ENCODE data around the gene GET3.
"Not testable (repeated sequence)": the region's sequence is repeated elsewhere in the genome, so short reads cannot be mapped to it uniquely, and the experiment has no call there.

Gene GET3

DNA sequence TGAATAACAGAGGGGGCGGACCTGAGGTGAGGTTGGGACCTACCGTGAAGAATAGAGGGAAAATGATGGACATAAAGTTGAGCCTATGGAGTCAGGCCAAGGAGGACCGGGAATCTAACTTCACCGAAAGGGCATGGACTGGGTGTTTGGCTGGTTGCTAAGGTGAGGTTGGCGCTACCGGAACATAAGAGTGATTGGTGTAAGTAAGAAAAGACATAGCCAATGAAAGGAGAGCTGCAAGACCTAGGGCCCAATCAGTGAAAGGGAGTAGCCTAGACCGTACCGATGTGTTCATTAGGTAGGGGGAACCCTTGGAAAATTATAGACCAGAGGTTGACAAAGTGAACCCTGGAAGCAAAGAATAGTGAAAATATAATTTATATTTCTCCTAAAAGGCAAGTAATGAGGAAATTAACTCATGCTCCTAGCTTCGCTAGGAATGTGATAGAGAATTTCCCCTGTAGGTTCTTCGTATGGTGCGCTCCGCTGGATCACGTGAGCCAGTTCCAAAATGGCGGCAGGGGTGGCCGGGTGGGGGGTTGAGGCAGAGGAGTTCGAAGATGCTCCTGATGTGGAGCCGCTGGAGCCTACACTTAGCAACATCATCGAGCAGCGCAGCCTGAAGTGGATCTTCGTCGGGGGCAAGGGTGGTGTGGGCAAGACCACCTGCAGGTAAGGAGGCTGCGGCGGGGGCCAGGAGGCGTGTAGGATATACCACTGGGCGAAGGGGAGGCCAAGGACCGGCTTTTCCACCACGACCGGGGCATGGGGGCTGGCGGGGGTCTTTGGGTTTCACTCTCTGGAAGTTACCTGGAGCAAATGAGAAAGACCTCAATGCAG lies at the start of gene GET3:
TSS of gene GET3 (plus strand) at position 503 of the 840 bp plus-strand sequence. CDS start at position 512, 9 bp downstream.
- peak; percentile 84 for DNase-seq (ENCODE audit: low spot score)

DNA sequence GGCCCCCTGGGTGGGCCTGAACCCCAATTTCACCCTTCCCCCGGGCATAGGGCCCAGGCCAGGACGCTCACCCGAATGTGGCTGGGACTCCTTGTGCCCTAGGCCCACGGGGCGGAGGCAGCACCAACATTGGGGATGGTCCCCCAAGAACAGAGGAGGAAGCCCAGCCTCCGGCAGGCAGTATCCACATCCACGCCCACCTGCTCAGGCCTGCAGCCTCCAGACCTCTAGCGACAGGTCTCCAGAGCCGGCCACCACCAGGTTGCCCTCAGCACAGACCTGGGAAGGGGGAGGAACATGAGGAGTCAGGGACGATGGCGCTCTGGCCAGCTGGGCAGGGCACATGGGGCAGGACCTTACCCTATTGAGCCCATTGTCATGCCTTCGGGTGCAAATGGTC lies 48.3 kb upstream of the GET3 start:
- DNase-seq (ENCODE audit: low spot score) = no peak

DNA sequence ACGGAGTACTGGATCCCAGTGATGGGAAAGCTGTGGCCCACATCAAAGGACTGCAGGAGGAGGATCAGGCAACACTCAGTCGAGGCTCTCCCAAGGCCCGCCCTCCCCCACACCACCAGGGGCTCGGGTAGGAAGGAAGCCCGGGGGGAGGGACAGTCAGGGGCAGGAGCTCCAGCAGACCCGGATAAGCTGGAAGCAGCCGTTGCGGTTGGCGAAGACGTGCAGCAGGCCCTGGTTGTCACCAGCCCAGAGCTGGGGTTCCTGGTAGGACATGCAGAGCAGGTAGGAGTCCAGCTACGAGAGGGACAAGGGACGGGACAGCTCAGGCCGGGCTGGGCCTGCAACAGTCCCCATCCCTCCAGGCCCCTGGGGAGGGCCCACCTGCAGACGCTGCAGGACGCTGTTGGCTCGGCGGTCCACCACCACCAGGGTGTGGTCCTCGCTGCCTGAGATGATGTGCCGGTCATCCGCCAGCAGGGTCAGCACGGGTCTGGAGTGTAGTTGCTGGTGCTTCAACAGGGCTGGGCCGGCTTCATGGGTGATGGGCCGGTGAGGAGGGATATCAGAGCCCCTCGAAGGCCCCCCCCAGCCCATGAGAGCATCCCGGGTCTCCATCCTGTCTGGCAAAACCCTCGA lies 47.6 kb upstream of the GET3 start:
- DNase-seq (ENCODE audit: low spot score) = no peak

GRCh38 chr19:12692960-12693359 lies 44.3 kb upstream of the GET3 start:
- DNase-seq (ENCODE audit: low spot score) = no peak

DNA sequence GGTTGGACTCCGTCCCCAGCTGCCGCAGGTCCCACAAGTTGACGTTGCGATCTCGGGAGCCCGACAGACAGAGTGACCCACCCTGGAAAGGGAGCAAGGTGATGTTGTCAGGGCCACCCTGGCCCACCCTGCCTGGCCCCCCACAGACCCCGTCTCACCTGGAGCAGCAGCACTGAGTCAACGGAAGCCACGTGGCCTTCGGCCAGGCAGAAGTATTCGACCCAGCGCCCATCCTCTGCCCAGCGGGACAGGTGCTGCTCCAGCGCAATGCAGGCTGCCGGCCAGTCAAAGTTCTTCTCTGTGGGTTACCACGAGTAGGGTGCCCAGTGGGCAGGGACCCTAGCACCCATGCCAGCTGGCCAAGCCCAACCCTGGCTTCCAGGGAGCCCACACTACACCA lies 42.7 kb upstream of the GET3 start:
- DNase-seq (ENCODE audit: low spot score) = no peak

DNA sequence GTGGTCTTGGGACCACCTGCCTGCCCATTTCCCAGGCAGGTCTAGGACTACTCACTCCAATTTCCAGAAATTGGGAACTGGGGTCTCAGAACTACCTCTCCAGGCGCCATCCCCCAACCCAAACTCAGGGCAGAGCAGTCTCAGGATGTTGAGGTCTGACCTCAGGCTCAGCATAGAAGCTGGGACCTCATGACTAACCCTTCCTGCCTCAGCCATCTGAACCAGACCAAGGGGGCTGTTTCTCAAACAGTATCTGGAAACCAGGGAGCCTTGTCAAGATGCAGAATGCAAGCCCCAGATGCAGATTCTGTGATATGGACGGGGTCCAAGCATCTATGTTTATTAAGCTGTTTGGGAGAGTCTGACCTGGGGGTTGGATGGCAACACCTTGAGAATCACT lies 42.2 kb upstream of the GET3 start:
- DNase-seq (ENCODE audit: low spot score) = no peak

GRCh38 chr19:12695514-12695913 lies 41.8 kb upstream of the GET3 start:
- no peak for DNase-seq (ENCODE audit: low spot score)

GRCh38 chr19:12695997-12696365 lies 41.3 kb upstream of the GET3 start:
- DNase-seq (ENCODE audit: low spot score) = no peak

- peak; percentile 94 for DNase-seq (ENCODE audit: low spot score)
Observed at GRCh38 chr19:12696366-12697335, 40.6 kb upstream of the GET3 start, which contains the start of gene FBXW9. FBXW9 (minus strand) TSS chr19:12696631; CDS start chr19:12696581, 50 bp downstream.

GRCh38 chr19:12697425-12697824 lies 39.9 kb upstream of the GET3 start:
- DNase-seq (ENCODE audit: low spot score) = not testable (repeated sequence)

DNA sequence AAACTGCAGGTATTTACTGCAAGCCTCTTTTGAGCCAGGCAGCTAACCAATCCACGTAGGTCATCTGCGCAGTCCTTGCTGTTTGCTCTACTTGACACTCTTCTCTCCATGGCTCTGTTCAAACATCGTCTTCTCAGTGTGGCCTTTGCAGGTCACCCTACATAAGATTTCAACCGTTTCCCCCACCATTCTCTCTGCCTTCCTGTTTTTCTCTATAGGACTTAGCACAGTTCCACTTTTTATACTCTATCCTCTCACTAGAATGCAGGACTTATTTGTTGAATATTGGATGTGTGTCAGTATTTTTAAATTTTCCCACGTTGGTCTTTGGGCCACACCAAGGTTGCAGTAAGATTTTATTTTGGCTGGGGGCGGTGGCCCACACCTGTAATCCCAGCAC lies 39.2 kb upstream of the GET3 start:
- no peak for DNase-seq (ENCODE audit: low spot score)

GRCh38 chr19:12701596-12702282 lies 35.6 kb upstream of the GET3 start:
- no peak for DNase-seq (ENCODE audit: low spot score)

DNA sequence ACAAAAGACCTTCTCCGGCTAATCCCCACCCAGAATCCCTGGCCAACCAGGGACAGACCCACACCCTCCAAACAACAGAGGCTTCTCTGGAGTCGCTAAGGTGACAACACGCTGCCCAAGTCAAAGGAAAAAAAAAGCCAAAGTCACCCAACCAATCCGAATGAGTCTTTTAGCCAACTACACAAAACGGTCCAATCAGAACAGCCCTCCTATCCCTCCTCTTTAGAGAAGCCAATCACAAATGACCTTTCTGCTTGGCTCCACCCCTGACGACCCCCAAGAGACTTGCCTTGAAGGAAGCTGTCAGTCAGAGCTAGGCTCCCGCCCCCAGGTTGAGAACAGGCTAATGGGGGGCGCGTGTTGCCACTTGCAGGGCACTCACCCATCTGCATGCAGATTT lies 34.3 kb upstream of the GET3 start:
- no peak for DNase-seq (ENCODE audit: low spot score)

- no peak for DNase-seq (ENCODE audit: low spot score)
Observed at GRCh38 chr19:12705169-12705568, 32.1 kb upstream of the GET3 start.

- DNase-seq (ENCODE audit: low spot score) = no peak
Observed at GRCh38 chr19:12705654-12706331, 31.5 kb upstream of the GET3 start.

DNA sequence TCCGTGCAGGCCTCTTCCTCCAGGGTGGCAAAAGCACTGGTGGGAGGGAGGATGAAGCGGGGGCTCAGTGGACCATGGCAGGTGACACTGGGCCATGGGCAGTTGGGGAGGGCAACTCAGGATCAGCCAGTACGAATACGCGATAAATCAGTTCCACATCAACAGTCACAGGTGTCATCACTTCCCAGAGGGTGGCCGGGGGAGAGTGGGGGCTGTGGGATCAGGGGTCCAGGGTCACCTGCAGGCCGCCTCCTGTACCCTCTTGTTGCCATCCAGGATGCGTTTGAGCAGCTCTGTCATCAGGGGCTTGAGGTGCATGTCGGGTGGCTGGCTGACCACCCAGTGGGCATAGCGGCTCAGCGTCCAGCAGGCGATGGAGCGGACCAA lies 31.0 kb upstream of the GET3 start:
- DNase-seq (ENCODE audit: low spot score) = no peak

GRCh38 chr19:12708641-12709040 lies 28.7 kb upstream of the GET3 start:
- no peak for DNase-seq (ENCODE audit: low spot score)

- DNase-seq (ENCODE audit: low spot score) = no peak
Observed at GRCh38 chr19:12711187-12711586, 26.1 kb upstream of the GET3 start.

GRCh38 chr19:12712077-12712476 lies 25.2 kb upstream of the GET3 start:
- not testable (repeated sequence) for DNase-seq (ENCODE audit: low spot score)

DNA sequence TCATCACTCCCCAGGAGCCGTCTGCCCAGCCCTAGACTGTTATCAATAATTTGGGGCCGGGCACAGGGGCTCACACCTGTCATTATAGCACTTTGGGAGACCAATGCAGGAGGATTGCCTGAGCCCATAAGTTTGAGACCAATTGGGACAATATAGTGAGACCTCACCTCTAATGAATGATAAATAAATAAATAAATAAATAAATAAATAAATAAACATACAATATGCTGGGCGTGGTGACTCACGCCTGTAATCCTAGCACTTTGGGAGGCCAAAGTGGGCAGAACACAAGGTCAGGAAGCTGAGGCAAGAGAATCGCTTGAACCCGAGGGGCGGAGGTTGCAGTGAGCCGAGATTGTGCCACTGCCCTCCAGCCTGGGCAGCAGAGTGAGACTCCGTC lies 24.0 kb upstream of the GET3 start:
- not testable (repeated sequence) for DNase-seq (ENCODE audit: low spot score)

DNA sequence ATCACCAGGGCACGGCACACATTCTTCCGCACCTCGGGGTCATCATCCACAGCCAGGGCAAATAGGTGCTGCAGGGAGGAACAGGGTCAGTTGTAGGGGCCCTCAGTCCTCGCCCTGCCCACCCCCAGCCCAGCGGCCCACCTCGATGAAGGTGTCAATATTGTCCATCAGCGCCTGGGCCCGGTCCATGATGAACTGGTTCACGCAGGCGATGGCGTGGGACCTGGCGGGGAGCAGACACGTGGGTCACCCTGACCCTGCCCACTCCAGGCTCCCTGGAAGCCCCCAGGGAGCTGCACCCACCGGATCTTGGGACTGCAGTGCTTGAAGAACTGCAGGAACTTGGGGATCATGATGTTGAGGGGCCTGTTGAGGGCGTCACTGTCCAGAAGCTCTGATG lies 22.2 kb upstream of the GET3 start:
- no peak for DNase-seq (ENCODE audit: low spot score)

Data from CD4-positive, alpha-beta T cell treated with Interleukin-6 at 100 ng/mL for 8 hours (primary cell).